Neural cell (in vitro differentiated cells): ENCODE data around the gene IBTK. TPM values are rescaled to one million over a fixed set of nuclear protein-coding genes. Genes with fewer than 3 reads are reported as not detected.

ENCODE experiments used
- H2AFZ ChIP-seq: fragments of 200-600, 300-800 bp; sonication (generic), shearing (Covaris generic); 2 replicates; pipeline ENCODE4 v1.6.0; 2014; ENCODE audit warnings: low read depth, mild to moderate bottlenecking, antibody characterized with exemption, low read length, moderate library complexity
- H3F3A ChIP-seq: fragments of 200-600 bp; shearing (Covaris generic); 2 replicates; pipeline ENCODE4 v1.6.1; 2016; ENCODE audit warnings: mild to moderate bottlenecking, moderate library complexity, mixed read lengths, antibody characterized with exemption, low read length; ENCODE audit not compliant: insufficient read depth, poor library complexity, severe bottlenecking
- H3K27ac ChIP-seq: fragments of 200-600, 300-800 bp; sonication (generic), shearing (Covaris generic); 2 replicates; pipeline ENCODE4 v1.5.1; 2014; ENCODE audit warnings: mild to moderate bottlenecking, low read length, moderate library complexity
- H3K27me3 ChIP-seq: fragments of 300-800, 200-600 bp; sonication (generic), shearing (Covaris generic); 2 replicates; pipeline ENCODE4 v1.6.0; 2014; ENCODE audit warnings: mild to moderate bottlenecking, low read depth, low read length, moderate library complexity; ENCODE audit not compliant: insufficient read depth
- H3K36me3 ChIP-seq: fragments of 300-800, 200-600 bp; sonication (generic), shearing (Covaris generic); 2 replicates; pipeline ENCODE4 v1.5.1; 2014; ENCODE audit warnings: mild to moderate bottlenecking, antibody characterized with exemption, low read length, moderate library complexity; ENCODE audit not compliant: insufficient read depth
- H3K4me2 ChIP-seq: fragments of 300-800, 200-600 bp; sonication (generic), shearing (Covaris generic); 2 replicates; pipeline ENCODE4 v1.6.0; 2014; ENCODE audit warnings: mild to moderate bottlenecking, low read length
- H3K4me3 ChIP-seq: fragments of 300-800, 200-600 bp; sonication (generic), shearing (Covaris generic); 2 replicates; pipeline ENCODE4 v1.5.1; 2014; ENCODE audit warnings: mild to moderate bottlenecking, low read length, moderate library complexity
- H3K79me2 ChIP-seq: fragments of 200-600 bp; shearing (Covaris generic); replicated peaks from 2 replicates; pipeline ENCODE4 v1.6.0; 2014; ENCODE audit warnings: mild to moderate bottlenecking, low read length, moderate library complexity; ENCODE audit not compliant: insufficient read depth
- H3K9ac ChIP-seq: fragments of 300-800, 200-600 bp; sonication (generic), shearing (Covaris generic); 2 replicates; pipeline ENCODE4 v1.6.1; 2016; ENCODE audit warnings: mild to moderate bottlenecking, low read length, mixed read lengths
- H3K9me2 ChIP-seq: fragments of 200-600 bp; shearing (Covaris generic); 2 replicates; pipeline ENCODE4 v1.6.1; 2016; ENCODE audit warnings: mild to moderate bottlenecking, low read length, mixed read lengths; ENCODE audit not compliant: insufficient read depth
- H3K9me3 ChIP-seq: fragments of 200-600, 300-800 bp; sonication (generic), shearing (Covaris generic); 2 replicates; pipeline ENCODE4 v1.6.1; 2016; ENCODE audit warnings: mild to moderate bottlenecking, mixed run types, low read length, moderate library complexity, mixed read lengths
- H4K20me1 ChIP-seq: fragments of 200-600 bp; shearing (Covaris generic); 2 replicates; pipeline ENCODE4 v1.6.1; 2016; ENCODE audit warnings: mild to moderate bottlenecking, mixed run types; ENCODE audit not compliant: insufficient read depth
- EP300 ChIP-seq: fragments of 450-650 bp; conservative IDR thresholded peaks from 2 replicates; pipeline ENCODE4 v1.6.1; 2014; ENCODE audit warnings: antibody characterized with exemption, mild to moderate bottlenecking, moderate library complexity; ENCODE audit not compliant: poor library complexity, severe bottlenecking
- EZH2 ChIP-seq: fragments of 200-600, 300-800 bp; shearing (Covaris generic), sonication (generic); IDR thresholded peaks from 2 replicates; pipeline ENCODE4 v1.6.1; 2014; ENCODE audit warnings: antibody characterized with exemption, low read length, borderline replicate concordance, mild to moderate bottlenecking; ENCODE audit not compliant: insufficient read depth, poor library complexity, severe bottlenecking
- MXI1 ChIP-seq: fragments of 450-650 bp; conservative IDR thresholded peaks from 2 replicates; pipeline ENCODE4 v1.6.1; 2014; ENCODE audit warnings: antibody characterized with exemption, mild to moderate bottlenecking; ENCODE audit not compliant: poor library complexity, severe bottlenecking
- POLR2AphosphoS5 ChIP-seq: IDR thresholded peaks from 2 replicates; pipeline ENCODE4 v1.6.1; 2012
- RAD21 ChIP-seq: fragments of 450-650 bp; conservative IDR thresholded peaks from 2 replicates; pipeline ENCODE4 v1.6.1; 2014; ENCODE audit warnings: antibody characterized with exemption, mild to moderate bottlenecking, moderate library complexity
- SMC3 ChIP-seq: fragments of 450-650 bp; conservative IDR thresholded peaks from 2 replicates; pipeline ENCODE4 v1.6.1; 2014; ENCODE audit warnings: antibody characterized with exemption, mild to moderate bottlenecking, moderate library complexity; ENCODE audit not compliant: poor library complexity
- TAF1 ChIP-seq: IDR thresholded peaks from 2 replicates; pipeline ENCODE4 v1.6.1; 2012; ENCODE audit warnings: low read depth
- polyA plus RNA-seq: library from polyadenylated mRNA; depleted of rRNA; stranded (reverse); fragments of >200 nt; gene quantifications from 2 replicates; pipeline ENCODE4 v1.2.3, GENCODE V29; 2014
- TF ChIP-seq, protein P1 (sequence below): IDR thresholded peaks from 2 replicates; pipeline ENCODE4 v1.6.1; 2012; ENCODE audit warnings: borderline replicate concordance
- TF ChIP-seq, protein P2 (sequence below): fragments of 450-650 bp; IDR thresholded peaks from 2 replicates; pipeline ENCODE4 v1.5.1; 2014; ENCODE audit warnings: antibody characterized with exemption, mild to moderate bottlenecking, moderate library complexity; ENCODE audit not compliant: poor library complexity, severe bottlenecking

IBTK gene
- polyA plus RNA-seq, 1 donor from 2014 or later = 64.6 TPM

GRCh38 chr6:82240186-82240585, 7.4 kb downstream of the IBTK start:
- Histone ChIP-seq H3K4me3 (no peak overlapping the region), H3K79me2 (peaks cover 37% of the 10 kb centered on the region), H4K20me1 (no peaks in the 10 kb centered on the region), H3K4me2 (no peak overlapping the region), H3K9ac (no peak overlapping the region), H2AFZ (no peak overlapping the region), H3K9me2 (no peaks in the 10 kb centered on the region), H3F3A (no peaks in the 10 kb centered on the region), H3K27me3 (no peaks in the 10 kb centered on the region), H3K9me3 (no peaks in the 10 kb centered on the region), H3K36me3 (no peaks in the 10 kb centered on the region), H3K27ac (no peak overlapping the region)
- no peak for TF ChIP-seq TAF1
- TF ChIP-seq SMC3 = no peak
- TF ChIP-seq, protein P1, sequence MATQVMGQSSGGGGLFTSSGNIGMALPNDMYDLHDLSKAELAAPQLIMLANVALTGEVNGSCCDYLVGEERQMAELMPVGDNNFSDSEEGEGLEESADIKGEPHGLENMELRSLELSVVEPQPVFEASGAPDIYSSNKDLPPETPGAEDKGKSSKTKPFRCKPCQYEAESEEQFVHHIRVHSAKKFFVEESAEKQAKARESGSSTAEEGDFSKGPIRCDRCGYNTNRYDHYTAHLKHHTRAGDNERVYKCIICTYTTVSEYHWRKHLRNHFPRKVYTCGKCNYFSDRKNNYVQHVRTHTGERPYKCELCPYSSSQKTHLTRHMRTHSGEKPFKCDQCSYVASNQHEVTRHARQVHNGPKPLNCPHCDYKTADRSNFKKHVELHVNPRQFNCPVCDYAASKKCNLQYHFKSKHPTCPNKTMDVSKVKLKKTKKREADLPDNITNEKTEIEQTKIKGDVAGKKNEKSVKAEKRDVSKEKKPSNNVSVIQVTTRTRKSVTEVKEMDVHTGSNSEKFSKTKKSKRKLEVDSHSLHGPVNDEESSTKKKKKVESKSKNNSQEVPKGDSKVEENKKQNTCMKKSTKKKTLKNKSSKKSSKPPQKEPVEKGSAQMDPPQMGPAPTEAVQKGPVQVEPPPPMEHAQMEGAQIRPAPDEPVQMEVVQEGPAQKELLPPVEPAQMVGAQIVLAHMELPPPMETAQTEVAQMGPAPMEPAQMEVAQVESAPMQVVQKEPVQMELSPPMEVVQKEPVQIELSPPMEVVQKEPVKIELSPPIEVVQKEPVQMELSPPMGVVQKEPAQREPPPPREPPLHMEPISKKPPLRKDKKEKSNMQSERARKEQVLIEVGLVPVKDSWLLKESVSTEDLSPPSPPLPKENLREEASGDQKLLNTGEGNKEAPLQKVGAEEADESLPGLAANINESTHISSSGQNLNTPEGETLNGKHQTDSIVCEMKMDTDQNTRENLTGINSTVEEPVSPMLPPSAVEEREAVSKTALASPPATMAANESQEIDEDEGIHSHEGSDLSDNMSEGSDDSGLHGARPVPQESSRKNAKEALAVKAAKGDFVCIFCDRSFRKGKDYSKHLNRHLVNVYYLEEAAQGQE = no peak
- no peak for TF ChIP-seq POLR2AphosphoS5
- TF ChIP-seq, protein P2, sequence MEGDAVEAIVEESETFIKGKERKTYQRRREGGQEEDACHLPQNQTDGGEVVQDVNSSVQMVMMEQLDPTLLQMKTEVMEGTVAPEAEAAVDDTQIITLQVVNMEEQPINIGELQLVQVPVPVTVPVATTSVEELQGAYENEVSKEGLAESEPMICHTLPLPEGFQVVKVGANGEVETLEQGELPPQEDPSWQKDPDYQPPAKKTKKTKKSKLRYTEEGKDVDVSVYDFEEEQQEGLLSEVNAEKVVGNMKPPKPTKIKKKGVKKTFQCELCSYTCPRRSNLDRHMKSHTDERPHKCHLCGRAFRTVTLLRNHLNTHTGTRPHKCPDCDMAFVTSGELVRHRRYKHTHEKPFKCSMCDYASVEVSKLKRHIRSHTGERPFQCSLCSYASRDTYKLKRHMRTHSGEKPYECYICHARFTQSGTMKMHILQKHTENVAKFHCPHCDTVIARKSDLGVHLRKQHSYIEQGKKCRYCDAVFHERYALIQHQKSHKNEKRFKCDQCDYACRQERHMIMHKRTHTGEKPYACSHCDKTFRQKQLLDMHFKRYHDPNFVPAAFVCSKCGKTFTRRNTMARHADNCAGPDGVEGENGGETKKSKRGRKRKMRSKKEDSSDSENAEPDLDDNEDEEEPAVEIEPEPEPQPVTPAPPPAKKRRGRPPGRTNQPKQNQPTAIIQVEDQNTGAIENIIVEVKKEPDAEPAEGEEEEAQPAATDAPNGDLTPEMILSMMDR = no peak

DNA sequence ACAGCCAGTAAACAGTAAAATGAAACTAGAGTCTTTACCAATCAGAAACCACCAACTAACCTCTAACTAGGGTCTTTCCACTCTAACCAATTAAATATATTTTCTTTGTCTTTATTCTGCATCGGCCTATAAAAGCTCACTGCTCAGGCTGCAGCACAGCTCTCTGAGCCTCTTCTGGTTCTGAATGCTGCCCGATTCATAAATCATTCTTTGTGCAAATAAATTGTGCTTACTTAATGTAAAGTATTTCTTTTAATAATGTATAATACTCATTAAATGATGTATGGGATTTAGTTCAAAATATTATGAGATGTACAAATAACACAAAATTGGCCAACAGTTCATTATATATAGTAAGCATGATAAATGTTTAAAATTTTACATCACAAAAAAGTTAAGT, 7.9 kb downstream of the IBTK start:
- Histone ChIP-seq H4K20me1 (no peaks in the 10 kb centered on the region), H3K9me2 (no peaks in the 10 kb centered on the region), H3K36me3 (no peaks in the 10 kb centered on the region), H3K9me3 (no peaks in the 10 kb centered on the region), H3F3A (no peaks in the 10 kb centered on the region), H3K79me2 (peaks cover 31% of the 10 kb centered on the region), H3K4me3 (no peak overlapping the region), H2AFZ (no peak overlapping the region), H3K9ac (no peak overlapping the region), H3K4me2 (no peak overlapping the region), H3K27me3 (no peaks in the 10 kb centered on the region), H3K27ac (no peak overlapping the region)
- TF ChIP-seq SMC3 (no peak), MXI1 (no peak), EZH2 (no peak), EP300 (no peak), POLR2AphosphoS5 (no peak), RAD21 (no peak), TAF1 (no peak)
- TF ChIP-seq, protein P1 = no peak
- TF ChIP-seq, protein P2 = no peak
